GM21723 (cell line): ENCODE results near the gene PSORS1C2.
A peak's percentile ranks its signal among the peaks of the same experiment; 100 is the strongest.
"Not testable (repeated sequence)": the region's sequence is repeated elsewhere in the genome, so short reads cannot be mapped to it uniquely, and the experiment has no call there.

ENCODE experiments used
- ATAC-seq: cut with Tn5 transposase; IDR thresholded peaks from one replicate; pipeline ENCODE4 v1.9.1; 2021; ENCODE audit warnings: mild to moderate bottlenecking, moderate library complexity; ENCODE audit not compliant: unreplicated experiment

PSORS1C2 gene

DNA sequence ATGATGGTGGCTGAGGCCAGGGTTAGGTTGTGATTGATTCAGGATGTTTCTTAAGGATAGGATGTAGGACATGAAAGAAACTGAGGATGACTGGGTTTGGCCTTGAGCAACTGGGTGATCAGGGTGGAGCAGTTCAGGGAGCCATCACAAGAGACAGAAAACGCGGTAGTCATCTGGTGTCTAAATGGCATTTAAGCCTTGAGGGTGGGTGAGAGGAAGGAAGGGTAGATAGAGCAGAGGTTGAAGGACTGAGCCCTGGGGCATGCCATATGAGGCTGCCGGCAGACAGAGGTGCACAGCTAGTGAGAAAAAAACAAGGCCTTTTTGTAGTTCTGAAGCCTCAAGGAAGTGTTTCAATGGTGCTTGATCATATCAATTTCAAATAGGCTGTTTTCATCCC lies 29.7 kb upstream of the PSORS1C2 start:
- ATAC-seq = no peak

DNA sequence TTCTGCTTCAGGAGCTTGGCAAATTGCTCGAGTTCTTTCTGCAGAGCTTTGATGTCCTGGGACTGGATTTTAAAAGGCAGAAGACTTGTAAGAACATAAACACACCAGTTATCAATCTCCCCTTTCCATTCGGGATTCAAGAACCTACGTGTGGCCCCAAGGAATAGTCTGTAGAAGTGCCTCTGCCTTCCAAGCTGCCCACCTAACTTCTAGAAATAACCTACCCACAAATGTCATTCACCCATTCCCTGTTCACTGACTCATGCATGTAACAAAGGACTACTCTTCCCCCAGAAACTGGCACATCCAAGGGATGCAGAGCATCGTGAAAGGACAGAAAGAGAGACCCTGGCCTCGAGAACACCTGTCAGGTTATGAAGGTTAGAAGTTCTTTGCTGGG lies 27.1 kb upstream of the PSORS1C2 start:
- no peak for ATAC-seq

- ATAC-seq = peak; percentile 74
Measured at GRCh38 chr6:31165064-31165832, 26.4 kb upstream of the PSORS1C2 start.

- not testable (repeated sequence) for ATAC-seq
Measured at GRCh38 chr6:31164475-31165063, 25.7 kb upstream of the PSORS1C2 start.

- ATAC-seq = no peak
Measured at GRCh38 chr6:31163922-31164321, 25.1 kb upstream of the PSORS1C2 start.

DNA sequence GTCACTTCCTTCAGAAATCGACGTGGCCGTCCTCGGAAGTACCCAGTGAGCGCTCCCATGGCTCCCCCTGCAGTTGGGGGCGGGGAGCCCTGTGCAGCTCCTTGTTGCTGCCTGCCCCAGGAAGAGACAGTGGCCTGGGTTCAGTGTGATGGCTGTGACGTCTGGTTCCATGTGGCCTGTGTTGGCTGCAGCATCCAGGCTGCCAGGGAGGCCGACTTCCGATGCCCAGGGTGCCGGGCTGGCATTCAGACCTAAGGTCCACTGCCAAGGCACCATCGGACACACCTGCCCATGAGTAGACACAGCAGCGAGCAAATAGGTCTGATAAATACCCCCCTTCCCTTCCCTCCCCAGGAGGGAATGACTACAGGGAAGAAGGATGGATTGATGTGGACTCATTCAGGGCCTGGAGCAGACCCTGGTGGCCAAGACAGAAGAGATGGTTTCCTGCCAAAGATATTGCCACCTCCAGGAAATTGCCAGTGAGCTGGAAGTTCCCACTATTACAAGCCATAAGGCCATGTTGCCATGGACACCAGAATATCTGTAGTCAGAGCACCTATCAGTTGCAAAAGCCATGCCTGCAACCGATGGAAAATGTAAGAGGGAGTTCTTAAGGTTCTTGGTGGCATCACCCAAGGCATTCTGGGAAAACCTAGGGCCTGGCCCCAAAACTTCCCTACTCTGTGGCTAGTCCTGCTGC lies 23.7 kb upstream of the PSORS1C2 start:
- ATAC-seq = no peak

- ATAC-seq = no peak
Measured at GRCh38 chr6:31161216-31162126, 22.6 kb upstream of the PSORS1C2 start.

GRCh38 chr6:31158863-31159855 lies 20.3 kb upstream of the PSORS1C2 start:
- ATAC-seq = no peak

- peak; percentile 79 for ATAC-seq
Measured at GRCh38 chr6:31158140-31158862, 19.4 kb upstream of the PSORS1C2 start, which contains the start of gene TCF19. TCF19 (plus strand) TSS chr6:31158589; CDS start chr6:31159470, 881 bp downstream.

DNA sequence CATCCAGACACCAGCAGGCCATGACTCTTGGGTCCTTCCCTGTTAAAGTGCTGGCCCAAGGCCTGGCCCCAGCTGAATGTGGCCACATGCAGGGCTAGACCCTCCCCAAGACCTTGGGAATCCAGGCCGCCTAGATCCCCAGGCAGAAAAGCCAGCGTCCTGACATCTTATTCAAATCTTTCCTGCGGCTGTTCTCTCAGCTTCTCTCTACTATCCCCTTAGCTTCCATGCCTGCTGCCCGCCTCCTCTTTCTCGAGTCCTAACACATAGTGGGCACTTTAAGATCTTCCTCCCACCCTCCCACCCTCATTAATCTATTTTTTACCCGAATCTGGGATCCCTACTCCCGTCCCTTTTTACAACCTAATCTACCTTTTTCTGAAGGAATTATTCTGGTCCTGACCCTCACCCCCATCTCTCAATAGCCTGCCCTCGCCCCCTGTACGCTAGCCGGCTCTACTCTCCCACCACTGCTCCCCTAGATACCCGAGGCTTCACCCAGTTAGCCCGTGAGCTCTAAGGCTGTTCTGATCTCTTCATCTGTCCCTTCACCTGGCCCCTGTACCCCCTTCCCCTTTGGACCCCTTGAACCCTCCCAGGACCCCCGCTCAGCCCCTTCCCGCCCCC lies 18.8 kb upstream of the PSORS1C2 start, which contains the start of gene CCHCR1:
Gene CCHCR1, minus strand, starts transcription at position 290 of the 627 bp plus-strand sequence. Its CDS starts 202 bp downstream, at position 88.
- ATAC-seq = no peak

DNA sequence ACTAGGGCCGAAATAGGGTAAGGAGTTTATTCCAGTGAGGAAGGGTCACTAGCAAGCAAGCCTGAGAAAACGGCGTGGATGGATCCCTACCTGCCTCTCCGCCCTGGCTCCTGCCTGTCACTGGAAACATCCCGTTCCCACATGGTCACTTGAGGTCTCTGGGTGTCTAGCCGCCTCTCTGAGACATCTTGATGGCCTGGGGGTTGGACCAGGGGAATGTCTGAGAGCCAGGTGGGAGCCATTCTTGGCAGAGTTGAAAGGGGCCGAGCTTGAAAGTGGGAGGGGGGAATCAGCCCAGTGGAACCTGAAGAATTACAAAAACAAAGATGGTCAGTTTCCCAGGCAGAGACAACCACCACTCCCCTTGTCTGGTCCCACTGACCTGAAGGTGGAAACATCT lies 17.8 kb upstream of the PSORS1C2 start:
- no peak for ATAC-seq

DNA sequence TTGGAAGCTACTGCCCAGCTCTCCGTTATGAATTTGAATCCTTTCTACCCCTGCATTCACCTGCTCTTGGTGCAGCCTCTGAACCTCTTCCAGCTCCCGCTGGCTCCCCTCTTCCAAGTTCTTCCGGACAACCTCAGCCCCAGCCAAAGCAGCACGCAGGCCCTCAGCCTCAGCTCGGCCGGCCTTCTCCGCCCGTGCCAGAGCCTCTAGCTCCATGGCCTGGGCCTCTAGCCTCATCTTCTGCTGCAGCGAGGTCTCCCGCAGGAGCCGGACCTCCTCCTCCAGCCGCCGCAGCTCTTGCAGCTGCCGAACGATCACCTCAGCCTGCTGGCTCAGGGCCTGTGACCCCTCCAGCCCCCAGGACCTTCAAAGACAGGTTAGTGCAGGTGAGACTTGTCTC lies 15.6 kb upstream of the PSORS1C2 start:
- ATAC-seq = no peak

GRCh38 chr6:31152781-31153180 lies 13.9 kb upstream of the PSORS1C2 start:
- no peak for ATAC-seq

DNA sequence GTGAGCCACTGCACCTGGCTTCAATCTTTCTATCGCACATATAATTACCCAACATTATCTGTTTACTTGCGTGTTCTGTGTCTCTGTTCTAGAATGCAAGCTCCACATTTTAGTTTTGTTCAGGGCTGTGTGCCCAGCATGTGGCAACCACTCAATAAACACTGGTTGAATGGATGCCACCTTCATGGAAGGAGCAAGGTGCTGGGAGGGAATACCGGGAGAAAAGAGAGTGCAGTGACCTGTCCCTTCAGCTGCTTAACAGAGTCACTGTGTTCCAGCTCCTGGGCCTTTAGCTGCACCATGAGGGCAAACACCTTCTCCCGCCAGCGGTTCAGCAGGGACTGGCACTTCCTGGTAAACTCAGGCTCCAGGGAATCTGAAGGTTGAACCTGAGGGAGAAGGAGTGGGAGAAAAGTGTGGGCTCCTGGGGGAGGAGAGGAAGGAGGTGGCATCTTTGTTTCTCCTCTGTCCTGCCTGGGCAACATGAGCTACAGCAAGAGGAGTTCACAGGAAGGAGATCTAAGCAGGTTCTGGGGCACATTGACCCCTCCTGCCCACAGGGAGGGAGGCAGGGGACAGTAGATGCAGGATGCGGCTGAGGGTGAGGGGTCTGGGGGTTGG lies 11.1 kb upstream of the PSORS1C2 start:
- ATAC-seq = no peak

DNA sequence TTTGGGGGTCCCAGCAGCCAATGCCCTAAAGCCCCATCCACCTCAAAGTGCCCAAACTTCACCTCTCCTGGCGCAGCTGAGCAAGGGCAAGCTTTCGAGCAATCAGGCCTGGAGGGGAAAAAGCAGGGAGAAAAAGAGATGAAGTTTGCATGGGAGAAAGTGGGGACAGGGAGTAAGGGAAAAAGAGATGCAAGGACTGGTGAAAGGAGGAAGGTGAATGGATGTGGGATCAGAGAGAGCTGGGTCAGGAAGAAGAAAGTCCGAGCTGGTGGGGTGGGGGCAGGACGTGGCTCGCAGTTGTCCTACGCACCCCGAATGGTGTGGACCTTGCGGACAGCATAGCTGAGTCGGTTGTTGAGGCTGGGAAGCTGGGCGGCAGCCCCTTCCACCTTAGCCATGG lies 6.5 kb upstream of the PSORS1C2 start:
- no peak for ATAC-seq

DNA sequence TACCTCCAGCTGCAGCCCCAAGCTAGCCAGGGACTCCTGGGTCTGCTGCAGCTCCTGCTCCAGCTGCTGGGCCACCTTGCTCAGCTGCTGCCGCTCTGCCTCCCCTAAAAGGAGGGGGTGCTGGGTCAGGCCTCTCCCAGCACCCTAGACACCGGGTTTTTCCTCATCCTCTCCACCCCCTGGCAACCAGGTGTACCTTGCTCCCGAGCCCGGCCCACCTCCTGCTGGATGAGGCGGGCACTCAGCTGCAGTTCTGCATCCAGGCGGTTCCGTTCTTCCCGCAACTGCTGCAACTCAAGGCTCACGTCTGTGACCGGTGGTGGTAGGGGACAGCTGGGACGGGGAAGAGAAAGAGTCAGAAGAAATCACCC lies 6.1 kb upstream of the PSORS1C2 start:
- no peak for ATAC-seq

- no peak for ATAC-seq
Measured at GRCh38 chr6:31144296-31144969, 5.6 kb upstream of the PSORS1C2 start.
